Measurements from ENCODE around the gene MLYCD. TPM values are rescaled to one million over a fixed set of nuclear protein-coding genes. Genes with fewer than 3 reads are reported as not detected.

MLYCD gene
- 1 to 10 TPM; 5.3 to 5.7 TPM for total RNA-seq

DNA sequence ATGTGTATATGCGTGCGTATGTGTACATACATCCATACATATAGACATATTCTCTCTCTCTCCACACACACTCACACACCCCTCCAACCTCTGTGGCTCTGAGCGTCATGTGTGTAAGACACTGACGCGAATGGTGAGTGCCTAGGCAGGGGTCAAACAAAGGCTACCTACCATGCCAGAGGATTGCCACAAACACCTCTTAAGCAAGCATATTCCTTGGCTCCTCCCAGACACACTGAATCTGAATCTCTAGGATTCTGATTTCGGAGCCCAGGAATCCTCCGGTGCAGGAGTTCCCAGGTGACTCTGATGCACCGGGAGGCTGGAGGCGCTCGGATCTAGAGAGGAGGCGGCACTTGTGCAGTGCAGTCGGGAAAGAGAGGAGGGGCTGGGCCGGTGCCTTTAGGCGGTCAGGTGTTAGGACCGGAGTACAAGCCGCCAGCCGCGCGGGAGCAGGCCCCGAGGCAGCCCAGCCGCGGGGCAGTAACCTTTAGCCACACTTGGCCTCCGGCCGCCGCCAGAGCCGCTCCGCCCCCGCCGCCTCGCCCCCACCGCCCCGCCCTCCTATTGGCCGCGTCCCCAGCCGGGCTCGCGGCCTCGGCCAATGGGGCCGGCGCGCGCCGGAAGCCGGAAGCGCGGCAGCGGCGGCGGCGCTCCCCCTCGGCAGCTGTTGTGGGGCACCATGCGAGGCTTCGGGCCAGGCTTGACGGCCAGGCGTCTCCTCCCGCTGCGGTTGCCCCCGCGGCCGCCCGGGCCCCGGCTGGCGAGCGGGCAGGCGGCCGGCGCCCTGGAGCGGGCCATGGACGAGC, at the start of gene MLYCD:
Gene MLYCD (plus strand): TSS at position 653 of the 809 bp plus-strand sequence. CDS start 30 bp downstream, at position 683.
- ATAC-seq: peak; percentile 97
- Mint-ChIP-seq H3K27me3 (peaks cover 15% of the 10 kb centered on the region), H3K4me3 (peak within 1 kb of the TSS; percentile 88), H3K36me3 (no peaks in the 10 kb centered on the region), H3K4me1 (peaks cover 23% of the 10 kb centered on the region), H3K9me3 (ENCODE audit: low read depth) (no peaks in the 10 kb centered on the region), H3K27ac (peak within 1 kb of the TSS; percentile 70)
- DNase-seq: peak; percentile 74
- CTCF ChIA-PET: interaction anchor here (1.0 to 1.4 kb wide), 3 partner anchors 13 to 63 kb away, joined by 3 to 5 read pairs (median 4); no protein-coding TSS in a partner anchor

DNA sequence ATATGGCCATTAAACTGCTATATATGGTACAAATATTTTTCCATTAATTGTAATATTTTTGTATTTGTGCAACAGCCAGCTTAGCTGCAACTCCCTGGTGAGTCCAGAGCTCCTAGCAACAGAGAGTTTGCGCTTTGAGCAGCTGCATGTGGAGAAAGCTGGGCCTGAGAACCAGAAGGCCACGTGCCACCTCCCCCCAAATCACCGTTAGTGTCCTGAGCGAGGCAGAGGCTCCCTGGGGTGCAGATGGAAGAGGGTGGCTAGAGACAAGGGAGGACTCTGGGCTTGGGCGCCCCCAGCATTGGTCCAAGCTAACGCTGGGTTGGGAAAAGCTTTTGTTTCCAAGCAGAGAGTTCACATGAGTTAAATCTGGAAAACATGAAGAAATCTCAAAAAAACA, 49.5 kb upstream of the MLYCD start:
- H3K36me3 Mint-ChIP-seq: no peaks in the 10 kb centered on the region
- no peak overlapping the region for H3K4me3 Mint-ChIP-seq
- no peak overlapping the region for H3K27ac Mint-ChIP-seq
- no peaks in the 10 kb centered on the region for H3K4me1 Mint-ChIP-seq
- H3K9me3 Mint-ChIP-seq (ENCODE audit: low read depth): no peaks in the 10 kb centered on the region
- CTCF ChIA-PET: no interaction called here
- H3K27me3 Mint-ChIP-seq: peaks cover 17% of the 10 kb centered on the region
- ATAC-seq (no peak), DNase-seq (no peak)

DNA sequence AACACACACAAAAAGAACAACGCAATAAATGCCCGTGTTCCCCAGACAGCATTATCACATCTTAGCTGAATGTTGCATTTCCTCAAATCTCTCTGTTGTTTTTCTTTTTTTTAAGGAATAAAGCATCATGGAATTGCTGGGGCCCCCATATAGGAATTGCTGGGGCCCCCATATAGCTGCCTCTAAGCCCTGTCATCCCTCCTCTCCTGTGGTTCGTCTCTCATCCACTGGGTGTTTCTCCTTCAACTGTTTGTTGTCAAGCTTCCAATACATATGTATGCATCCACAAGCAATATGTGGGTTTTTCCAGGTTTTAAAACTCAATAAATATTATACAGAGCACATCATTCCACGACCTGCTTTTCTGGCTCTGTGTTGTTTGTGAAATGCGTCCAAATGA, 48.0 kb upstream of the MLYCD start:
- Mint-ChIP-seq H3K4me1 (no peaks in the 10 kb centered on the region), H3K9me3 (ENCODE audit: low read depth) (no peaks in the 10 kb centered on the region), H3K27ac (no peak overlapping the region), H3K27me3 (peaks cover 17% of the 10 kb centered on the region), H3K4me3 (no peak overlapping the region), H3K36me3 (no peaks in the 10 kb centered on the region)
- CTCF ChIA-PET: no interaction called here
- no peak for DNase-seq
- no peak for ATAC-seq

DNA sequence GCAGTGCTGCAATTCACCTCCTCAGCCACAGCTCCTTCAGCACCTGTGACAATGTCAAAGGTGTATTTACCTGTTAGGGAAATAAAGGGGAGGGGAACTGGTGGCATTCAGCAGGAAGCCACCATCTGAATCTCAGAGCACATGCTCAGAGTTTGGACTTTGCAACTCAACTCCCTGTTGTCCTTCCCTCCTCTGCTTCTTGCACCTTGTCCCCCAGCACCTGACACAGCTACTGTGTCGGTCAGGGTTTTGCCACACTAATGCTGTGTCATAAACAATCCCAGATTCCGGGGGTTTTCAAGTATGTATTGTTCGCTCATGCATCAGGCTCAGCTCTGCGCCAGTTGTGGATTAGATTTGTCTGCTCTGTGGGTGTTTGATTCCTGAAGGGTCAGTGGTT, 47.4 kb upstream of the MLYCD start:
- H3K4me1 Mint-ChIP-seq: no peaks in the 10 kb centered on the region
- ATAC-seq (no peak), DNase-seq (no peak)
- no peak overlapping the region for H3K4me3 Mint-ChIP-seq
- CTCF ChIA-PET: no interaction called here
- H3K27ac Mint-ChIP-seq: no peak overlapping the region
- peaks cover 17% of the 10 kb centered on the region for H3K27me3 Mint-ChIP-seq
- H3K9me3 Mint-ChIP-seq (ENCODE audit: low read depth): no peaks in the 10 kb centered on the region
- H3K36me3 Mint-ChIP-seq: no peaks in the 10 kb centered on the region

DNA sequence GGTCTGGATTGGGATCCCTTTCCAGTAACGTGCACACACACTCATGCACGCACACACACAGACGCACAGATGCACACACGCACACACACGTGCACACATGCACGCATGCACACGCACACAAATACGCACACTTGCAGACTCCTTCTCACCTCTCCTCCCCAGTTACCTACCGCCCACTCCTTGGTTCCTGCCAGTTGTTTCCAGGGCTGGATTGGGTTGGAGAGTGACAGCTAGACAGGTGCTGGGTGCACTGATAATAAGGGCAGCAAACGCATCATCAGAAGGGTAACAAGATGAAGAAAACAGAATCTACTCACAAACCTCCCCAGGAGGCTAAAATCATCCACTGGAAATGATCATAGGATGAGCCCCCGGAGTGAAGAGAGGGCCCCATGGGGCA, 46.1 kb upstream of the MLYCD start:
- ATAC-seq: no peak
- CTCF ChIA-PET: no interaction called here
- no peaks in the 10 kb centered on the region for H3K9me3 Mint-ChIP-seq (ENCODE audit: low read depth)

DNA sequence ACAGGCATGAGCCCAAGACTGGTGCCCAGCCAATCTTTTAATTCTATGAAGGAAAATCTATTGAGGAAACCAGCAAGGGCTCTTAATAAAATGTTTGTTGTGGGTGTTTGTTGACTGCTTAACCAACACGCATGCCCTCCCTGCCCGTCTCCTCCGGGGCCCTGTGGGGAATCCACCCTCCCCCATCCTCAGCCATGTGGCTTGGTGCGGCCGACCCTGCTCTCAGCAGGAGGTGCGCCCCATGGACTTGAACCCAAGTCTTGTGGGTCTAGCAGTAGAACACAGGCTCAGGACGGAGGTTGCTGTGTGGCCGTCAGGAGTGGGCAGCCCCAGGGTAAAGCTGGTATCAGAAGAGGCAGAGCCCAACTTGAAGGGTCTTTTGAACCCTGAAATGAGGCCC, 45.1 kb upstream of the MLYCD start:
- Mint-ChIP-seq H3K4me1 (no peaks in the 10 kb centered on the region), H3K36me3 (no peaks in the 10 kb centered on the region), H3K9me3 (ENCODE audit: low read depth) (no peaks in the 10 kb centered on the region), H3K27ac (no peak overlapping the region), H3K4me3 (no peak overlapping the region), H3K27me3 (peaks cover 8% of the 10 kb centered on the region)
- CTCF ChIA-PET: no interaction called here
- no peak for ATAC-seq
- no peak for DNase-seq

More for the DNA sequence above, 46.1 kb upstream of the MLYCD start:
- Mint-ChIP-seq H3K4me3 (no peak overlapping the region), H3K27ac (no peak overlapping the region), H3K27me3 (peaks cover 9% of the 10 kb centered on the region), H3K4me1 (no peaks in the 10 kb centered on the region), H3K36me3 (no peaks in the 10 kb centered on the region)
- no peak for DNase-seq

DNA sequence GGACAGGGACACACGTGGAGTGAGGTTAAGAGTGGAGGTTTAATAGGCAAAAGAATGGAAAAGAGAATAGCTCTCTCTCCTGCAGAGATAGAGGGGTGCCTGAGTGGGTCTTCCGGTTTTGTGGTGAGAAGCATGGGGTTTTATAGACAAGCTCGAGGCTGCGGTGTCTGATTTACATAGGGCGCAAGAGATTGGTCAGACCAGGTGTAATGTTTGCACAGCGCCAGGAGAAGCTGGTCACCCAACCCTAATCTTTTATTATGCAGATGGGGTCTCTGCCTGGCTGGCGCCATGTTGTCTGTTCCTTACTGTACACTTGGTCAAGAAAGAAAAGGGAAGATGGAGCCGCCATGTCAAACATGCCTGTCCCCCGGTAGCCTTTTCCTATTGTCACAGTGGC, 44.5 kb upstream of the MLYCD start:
- H3K9me3 Mint-ChIP-seq (ENCODE audit: low read depth): no peaks in the 10 kb centered on the region
- H3K36me3 Mint-ChIP-seq: no peaks in the 10 kb centered on the region
- CTCF ChIA-PET: no interaction called here
- ATAC-seq (no peak), DNase-seq (no peak)
- peaks cover 4% of the 10 kb centered on the region for H3K27me3 Mint-ChIP-seq
- H3K4me3 Mint-ChIP-seq: no peak overlapping the region
- no peak overlapping the region for H3K27ac Mint-ChIP-seq
- H3K4me1 Mint-ChIP-seq: no peaks in the 10 kb centered on the region

DNA sequence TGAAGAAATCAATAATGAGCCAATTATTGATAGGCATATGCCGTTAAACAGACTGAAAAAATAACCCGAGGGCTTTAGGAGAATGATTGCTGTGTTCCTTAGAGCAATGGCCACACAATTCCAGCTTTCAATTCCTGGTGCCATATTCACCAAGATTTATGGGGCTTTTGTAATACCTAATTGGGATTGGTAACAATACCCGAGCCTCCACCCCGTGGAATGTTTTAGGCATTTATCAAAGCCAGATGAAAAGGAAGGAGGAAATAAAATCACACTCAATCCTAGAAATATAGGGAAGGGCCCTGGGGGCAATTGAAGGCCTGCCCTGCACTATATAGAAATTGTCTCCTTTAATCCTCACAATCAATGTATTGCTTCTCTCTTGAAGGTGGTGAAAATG, 42.1 kb upstream of the MLYCD start:
- CTCF ChIA-PET: no interaction called here
- no peak overlapping the region for H3K27ac Mint-ChIP-seq

DNA sequence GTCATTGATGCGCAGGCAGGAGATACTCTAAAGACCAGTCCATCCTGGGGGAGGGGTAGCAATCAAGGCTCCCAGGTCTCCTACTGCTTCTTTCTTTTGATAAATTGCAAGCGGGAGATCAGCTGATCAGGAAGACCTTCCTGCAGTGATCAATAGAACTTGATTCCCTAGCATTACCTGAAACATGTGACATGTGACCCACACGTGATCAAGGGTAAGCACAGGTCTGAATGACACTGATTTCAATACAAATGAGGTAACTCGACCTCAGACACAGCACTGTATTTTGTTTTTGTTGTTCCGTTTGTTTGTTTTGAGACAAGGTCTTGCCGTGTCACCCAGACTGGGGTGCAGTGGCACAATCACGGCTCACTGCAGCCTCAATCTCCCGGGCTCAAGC, 39.6 kb upstream of the MLYCD start:
- no peaks in the 10 kb centered on the region for H3K36me3 Mint-ChIP-seq
- H3K4me3 Mint-ChIP-seq: no peak overlapping the region
- ATAC-seq (no peak), DNase-seq (no peak)
- H3K9me3 Mint-ChIP-seq (ENCODE audit: low read depth): no peaks in the 10 kb centered on the region
- H3K4me1 Mint-ChIP-seq: no peaks in the 10 kb centered on the region
- CTCF ChIA-PET: no interaction called here
- H3K27me3 Mint-ChIP-seq: no peaks in the 10 kb centered on the region
- H3K27ac Mint-ChIP-seq: no peak overlapping the region

More for the DNA sequence above, 42.1 kb upstream of the MLYCD start:
- no peak for DNase-seq
- H3K9me3 Mint-ChIP-seq (ENCODE audit: low read depth): no peaks in the 10 kb centered on the region
- no peak overlapping the region for H3K4me3 Mint-ChIP-seq
- H3K27me3 Mint-ChIP-seq: peaks cover under 1% of the 10 kb centered on the region
- H3K36me3 Mint-ChIP-seq: no peaks in the 10 kb centered on the region
- no peaks in the 10 kb centered on the region for H3K4me1 Mint-ChIP-seq
- ATAC-seq: no peak

DNA sequence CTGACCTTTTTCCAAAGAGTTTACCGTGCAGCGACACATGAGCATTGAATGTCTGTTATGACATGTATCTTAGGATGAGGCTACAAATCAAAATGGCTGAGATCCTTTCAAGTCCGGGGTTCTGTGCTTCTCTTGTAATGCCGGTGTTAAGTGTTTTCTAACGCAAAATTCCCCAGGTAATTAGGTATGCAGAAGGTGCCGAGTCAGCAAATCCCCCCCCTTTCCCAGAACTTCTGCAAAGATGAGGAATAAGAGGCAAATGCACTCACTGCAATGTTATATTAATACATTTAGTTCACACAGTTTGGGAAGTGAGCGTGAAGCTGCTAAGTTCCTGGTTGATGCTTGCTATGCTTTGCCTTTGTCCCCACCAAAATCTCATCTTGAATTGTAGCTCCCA, 36.3 kb upstream of the MLYCD start:
- Mint-ChIP-seq H3K27ac (no peak overlapping the region), H3K27me3 (peaks cover 18% of the 10 kb centered on the region), H3K36me3 (no peaks in the 10 kb centered on the region), H3K9me3 (ENCODE audit: low read depth) (no peaks in the 10 kb centered on the region), H3K4me3 (no peak overlapping the region), H3K4me1 (no peaks in the 10 kb centered on the region)
- no peak for DNase-seq
- CTCF ChIA-PET: no interaction called here
- ATAC-seq: no peak

DNA sequence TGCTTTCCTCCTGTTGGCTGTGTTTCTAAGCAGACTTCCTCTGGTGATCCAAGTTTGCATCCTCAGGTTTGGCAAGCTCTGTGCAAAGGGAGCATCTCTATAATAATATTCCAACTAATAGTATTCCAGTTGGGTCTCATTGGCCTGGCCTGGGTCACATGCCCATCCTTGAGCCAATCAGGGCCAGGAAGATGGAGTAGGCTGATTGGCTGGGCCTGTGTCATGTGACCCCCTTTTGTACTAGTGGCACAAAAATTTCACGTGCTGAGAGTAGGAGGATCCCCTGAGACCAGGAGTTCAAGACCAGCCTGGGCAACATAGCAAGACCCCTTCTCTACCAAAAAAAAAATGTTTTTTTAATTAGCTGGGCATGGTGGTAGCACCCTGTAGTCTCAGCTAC, 35.2 kb upstream of the MLYCD start:
- no peak overlapping the region for H3K27ac Mint-ChIP-seq
- no peaks in the 10 kb centered on the region for H3K36me3 Mint-ChIP-seq
- CTCF ChIA-PET: no interaction called here
- ATAC-seq (no peak), DNase-seq (no peak)
- peaks cover 19% of the 10 kb centered on the region for H3K27me3 Mint-ChIP-seq
- H3K9me3 Mint-ChIP-seq (ENCODE audit: low read depth): no peaks in the 10 kb centered on the region
- H3K4me1 Mint-ChIP-seq: no peaks in the 10 kb centered on the region
- no peak overlapping the region for H3K4me3 Mint-ChIP-seq

DNA sequence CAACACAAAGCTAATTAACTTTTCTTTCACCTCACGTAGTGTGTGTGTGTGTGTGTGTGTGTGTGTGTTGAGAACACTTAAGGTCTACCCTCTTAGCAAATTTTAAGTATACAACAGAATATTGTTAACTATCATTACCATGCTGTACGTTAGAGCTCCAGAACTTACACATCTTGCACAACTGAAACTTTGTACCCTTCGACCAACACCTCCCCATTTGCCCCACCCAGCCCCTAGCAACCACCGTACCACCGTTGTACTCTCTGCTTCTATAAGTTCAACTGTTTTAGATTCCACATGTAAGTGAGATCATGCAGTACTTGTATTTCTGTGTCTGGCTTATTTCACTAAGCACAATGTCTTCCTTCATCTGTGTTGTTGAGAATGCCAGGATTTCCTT, 28.1 kb upstream of the MLYCD start:
- peaks cover 59% of the 10 kb centered on the region for H3K27me3 Mint-ChIP-seq
- no peak for DNase-seq
- no peaks in the 10 kb centered on the region for H3K9me3 Mint-ChIP-seq (ENCODE audit: low read depth)
- no peaks in the 10 kb centered on the region for H3K36me3 Mint-ChIP-seq
- CTCF ChIA-PET: no interaction called here
- no peak overlapping the region for H3K4me3 Mint-ChIP-seq
- no peak for ATAC-seq
- no peaks in the 10 kb centered on the region for H3K4me1 Mint-ChIP-seq
- no peak overlapping the region for H3K27ac Mint-ChIP-seq

DNA sequence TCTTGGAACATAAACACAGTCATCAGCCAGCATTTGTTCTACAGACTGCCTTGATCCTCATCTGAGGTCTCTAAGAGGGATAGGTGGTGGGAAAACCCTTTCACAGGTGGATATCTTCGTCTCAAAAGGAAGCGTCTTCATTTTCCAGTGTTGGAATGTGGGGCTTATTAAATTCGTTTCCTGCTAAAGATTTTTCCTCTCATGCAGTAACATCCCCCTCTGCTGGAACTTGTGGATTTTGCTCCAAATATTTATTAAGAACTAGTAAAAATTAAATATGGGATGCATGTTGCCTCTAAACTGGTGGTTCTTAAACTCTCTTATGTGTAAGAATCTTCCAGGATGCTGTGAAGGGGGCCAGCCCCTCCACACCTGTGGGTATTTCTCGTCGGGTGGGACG, 20.1 kb upstream of the MLYCD start:
- H3K27me3 Mint-ChIP-seq: peaks cover 35% of the 10 kb centered on the region
- H3K27ac Mint-ChIP-seq: no peak overlapping the region
- no peaks in the 10 kb centered on the region for H3K9me3 Mint-ChIP-seq (ENCODE audit: low read depth)
- H3K4me1 Mint-ChIP-seq: no peaks in the 10 kb centered on the region
- CTCF ChIA-PET: no interaction called here
- no peaks in the 10 kb centered on the region for H3K36me3 Mint-ChIP-seq
- DNase-seq: no peak
- ATAC-seq: no peak
- no peak overlapping the region for H3K4me3 Mint-ChIP-seq

DNA sequence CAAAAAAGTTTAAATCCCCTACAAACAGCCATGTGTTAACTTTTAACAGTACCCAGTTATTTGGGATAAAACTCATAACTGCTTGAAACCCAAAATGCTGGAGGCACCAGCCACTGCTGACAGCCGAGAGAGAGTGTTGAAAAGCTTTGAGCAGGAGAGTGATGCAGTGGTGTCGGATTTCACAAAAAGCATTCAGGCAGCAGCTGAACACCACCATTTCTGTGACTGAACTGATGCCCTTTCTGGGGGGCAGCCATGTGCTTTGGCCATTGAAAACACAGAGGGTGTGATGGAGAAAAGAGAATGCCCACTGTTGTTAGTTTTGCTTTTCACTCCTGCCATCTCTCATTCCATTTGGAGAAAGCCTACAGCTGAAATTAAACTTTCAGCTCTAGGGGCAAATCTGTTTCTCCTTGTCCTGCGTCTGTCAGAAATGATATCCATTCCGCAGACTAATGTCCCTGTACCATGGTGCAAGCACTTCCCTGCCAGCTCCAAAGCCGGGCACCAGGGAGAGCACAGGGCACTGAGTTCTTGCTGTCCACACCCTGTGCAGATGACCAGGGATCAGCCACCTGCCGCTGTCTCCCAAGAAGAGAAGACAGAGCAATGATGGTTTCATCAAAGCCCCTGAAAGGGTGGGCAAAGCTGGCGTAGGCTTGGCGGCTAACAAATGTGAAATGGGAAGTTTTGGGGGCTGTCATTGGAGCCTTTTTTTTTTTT, 16.6 kb upstream of the MLYCD start:
- ATAC-seq (no peak), DNase-seq (no peak)
- Mint-ChIP-seq H3K27me3 (peaks cover 16% of the 10 kb centered on the region), H3K4me1 (no peaks in the 10 kb centered on the region), H3K9me3 (ENCODE audit: low read depth) (no peaks in the 10 kb centered on the region), H3K27ac (no peak overlapping the region), H3K4me3 (no peak overlapping the region), H3K36me3 (no peaks in the 10 kb centered on the region)
- CTCF ChIA-PET: no interaction called here

Measured in activated CD8-positive, alpha-beta memory T cell treated with anti-CD3 and anti-CD28 coated beads, Interleukin-2, amount 10 ng/mL, durations not matched to agents 7 days and 5 days (primary cell).